NCI-H2029 (cell line): ENCODE data around the gene CHAF1B.

ENCODE experiments used
- DNase-seq: peaks from one replicate; lab custom pipeline; 2025; lab: John Stamatoyannopoulos, UW

CHAF1B gene

GRCh38 chr21:36428761-36429432, 43.7 kb downstream of the CHAF1B start:
- peak; percentile 64 for DNase-seq

GRCh38 chr21:36429947-36430546, 44.9 kb downstream of the CHAF1B start:
- peak; percentile 24 for DNase-seq

GRCh38 chr21:36430841-36431240, 45.6 kb downstream of the CHAF1B start:
- no peak for DNase-seq

- no peak for DNase-seq
Measured at GRCh38 chr21:36431252-36431651, 46.1 kb downstream of the CHAF1B start.

GRCh38 chr21:36433059-36433709, 48.0 kb downstream of the CHAF1B start:
- no peak for DNase-seq

GRCh38 chr21:36434144-36434543, 49.0 kb downstream of the CHAF1B start:
- no peak for DNase-seq

- no peak for DNase-seq
Measured at GRCh38 chr21:36436829-36437744, 51.9 kb downstream of the CHAF1B start.

GRCh38 chr21:36437745-36438128, 52.5 kb downstream of the CHAF1B start:
- DNase-seq: no peak

- no peak for DNase-seq
Measured at GRCh38 chr21:36441715-36442114, 56.5 kb downstream of the CHAF1B start.

- no peak for DNase-seq
Measured at GRCh38 chr21:36446301-36446700, 61.1 kb downstream of the CHAF1B start.

GRCh38 chr21:36450511-36450910, 65.3 kb downstream of the CHAF1B start:
- DNase-seq: no peak

GRCh38 chr21:36451506-36451905, 66.3 kb downstream of the CHAF1B start:
- DNase-seq: no peak

- DNase-seq: no peak
Measured at GRCh38 chr21:36452281-36452825, 67.2 kb downstream of the CHAF1B start.

- DNase-seq: no peak
Measured at GRCh38 chr21:36454093-36454531, 68.9 kb downstream of the CHAF1B start.

GRCh38 chr21:36454706-36455105, 69.5 kb downstream of the CHAF1B start:
- no peak for DNase-seq

- DNase-seq: peak; percentile 31
Measured at GRCh38 chr21:36456729-36457414, 71.7 kb downstream of the CHAF1B start.

- DNase-seq: no peak
Measured at GRCh38 chr21:36459098-36459497, 73.9 kb downstream of the CHAF1B start.

GRCh38 chr21:36460866-36461265, 75.7 kb downstream of the CHAF1B start:
- no peak for DNase-seq

- no peak for DNase-seq
Measured at GRCh38 chr21:36461277-36461917, 76.2 kb downstream of the CHAF1B start.

- no peak for DNase-seq
Measured at GRCh38 chr21:36461918-36462486, 76.8 kb downstream of the CHAF1B start.

- no peak for DNase-seq
Measured at GRCh38 chr21:36463204-36463603, 78.0 kb downstream of the CHAF1B start.
